ENCODE data around the gene PRPF38A.

The PRPF38A gene

GRCh38 chr1:52403566-52404115, 761 bp upstream of the PRPF38A start:
- no peaks in the 10 kb centered on the region for H3K27me3 ChIP-seq (ENCODE audit: control insufficient read depth, insufficient read depth, low read length)
- H3K4me2 ChIP-seq (ENCODE audit: low read length): peak overlapping the region; percentile 95
- peaks cover 25% of the 10 kb centered on the region for H3K36me3 ChIP-seq (ENCODE audit: insufficient read depth, low read length)
- peak overlapping the region; percentile 97 for H3K4me3 ChIP-seq (ENCODE audit: low read length)
- peak overlapping the region; percentile 99 for H3K9ac ChIP-seq (ENCODE audit: low read depth, low read length)
- peaks cover 13% of the 10 kb centered on the region for H3K4me1 ChIP-seq (ENCODE audit: control insufficient read depth, insufficient read depth, low read length)
- no peaks in the 10 kb centered on the region for H3K9me3 ChIP-seq (replicated peaks; ENCODE audit: low read length)

DNA sequence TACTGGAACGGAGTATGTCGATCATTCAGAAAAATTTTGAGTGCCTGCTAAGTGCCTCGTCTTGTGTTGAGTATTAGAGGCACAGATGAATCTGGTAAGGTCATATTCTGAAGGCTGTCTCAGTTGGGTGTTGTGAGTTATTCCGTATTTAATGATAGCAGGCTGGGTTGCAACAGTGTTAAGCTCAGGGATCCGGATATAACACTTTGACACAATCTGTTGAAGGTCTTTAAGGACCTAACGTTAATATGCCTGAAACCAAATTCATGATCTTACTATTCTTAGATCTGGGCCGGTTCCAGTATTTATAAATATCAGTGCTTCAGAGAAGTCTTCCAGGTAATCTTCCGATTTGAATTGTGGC, 555 bp downstream of the PRPF38A start:
- H3K9me3 ChIP-seq (replicated peaks; ENCODE audit: low read length): no peaks in the 10 kb centered on the region
- peak overlapping the region; percentile 97 for H3K4me3 ChIP-seq (ENCODE audit: low read length)
- peak overlapping the region; percentile 95 for H3K4me2 ChIP-seq (ENCODE audit: low read length)
- H3K9ac ChIP-seq (ENCODE audit: low read depth, low read length): peak overlapping the region; percentile 99
- H3K27me3 ChIP-seq (ENCODE audit: control insufficient read depth, insufficient read depth, low read length): no peaks in the 10 kb centered on the region
- peaks cover 13% of the 10 kb centered on the region for H3K4me1 ChIP-seq (ENCODE audit: control insufficient read depth, insufficient read depth, low read length)
- peaks cover 37% of the 10 kb centered on the region for H3K36me3 ChIP-seq (ENCODE audit: insufficient read depth, low read length)

GRCh38 chr1:52413410-52413989, 9.1 kb downstream of the PRPF38A start:
- H3K4me1 ChIP-seq (ENCODE audit: control insufficient read depth, insufficient read depth, low read length): no peaks in the 10 kb centered on the region
- H3K9ac ChIP-seq (ENCODE audit: low read depth, low read length): no peak overlapping the region
- no peak overlapping the region for H3K4me3 ChIP-seq (ENCODE audit: low read length)
- no peak overlapping the region for H3K4me2 ChIP-seq (ENCODE audit: low read length)
- H3K36me3 ChIP-seq (ENCODE audit: insufficient read depth, low read length): peaks cover 83% of the 10 kb centered on the region
- H3K9me3 ChIP-seq (replicated peaks; ENCODE audit: low read length): no peaks in the 10 kb centered on the region
- no peaks in the 10 kb centered on the region for H3K27me3 ChIP-seq (ENCODE audit: control insufficient read depth, insufficient read depth, low read length)

DNA sequence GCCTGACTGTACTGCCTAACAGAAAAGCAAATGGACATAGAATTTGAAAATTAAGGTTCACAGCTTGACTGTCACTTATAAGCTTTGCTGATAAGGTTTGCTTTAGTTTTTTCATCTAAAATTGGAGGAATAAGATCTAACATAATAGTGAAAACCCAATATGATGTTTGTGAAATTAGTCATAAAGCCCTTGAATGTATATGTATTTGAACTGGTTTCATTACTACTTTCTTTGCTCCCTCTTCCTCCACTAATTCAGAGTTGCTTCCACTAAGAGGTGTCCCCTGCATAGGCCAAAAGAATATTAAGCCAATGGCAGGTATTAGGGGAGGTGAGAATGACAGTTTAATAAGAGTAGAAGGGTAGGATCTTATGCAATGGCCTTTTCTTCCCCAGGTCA, 10.5 kb downstream of the PRPF38A start:
- Histone ChIP-seq H3K4me2 (ENCODE audit: low read length) (no peak overlapping the region), H3K36me3 (ENCODE audit: insufficient read depth, low read length) (peaks cover 80% of the 10 kb centered on the region), H3K4me1 (ENCODE audit: control insufficient read depth, insufficient read depth, low read length) (no peaks in the 10 kb centered on the region), H3K4me3 (ENCODE audit: low read length) (no peak overlapping the region), H3K27me3 (ENCODE audit: control insufficient read depth, insufficient read depth, low read length) (no peaks in the 10 kb centered on the region), H3K9ac (ENCODE audit: low read depth, low read length) (no peak overlapping the region), H3K9me3 (replicated peaks; ENCODE audit: low read length) (no peaks in the 10 kb centered on the region)

GRCh38 chr1:52416811-52417210, 12.4 kb downstream of the PRPF38A start:
- Histone ChIP-seq H3K9me3 (replicated peaks; ENCODE audit: low read length) (no peaks in the 10 kb centered on the region), H3K4me2 (ENCODE audit: low read length) (no peak overlapping the region), H3K4me3 (ENCODE audit: low read length) (no peak overlapping the region), H3K27me3 (ENCODE audit: control insufficient read depth, insufficient read depth, low read length) (no peaks in the 10 kb centered on the region), H3K36me3 (ENCODE audit: insufficient read depth, low read length) (peaks cover 80% of the 10 kb centered on the region), H3K4me1 (ENCODE audit: control insufficient read depth, insufficient read depth, low read length) (no peaks in the 10 kb centered on the region), H3K9ac (ENCODE audit: low read depth, low read length) (no peak overlapping the region)

GRCh38 chr1:52420713-52421112, 16.3 kb downstream of the PRPF38A start:
- peaks cover 72% of the 10 kb centered on the region for H3K36me3 ChIP-seq (ENCODE audit: insufficient read depth, low read length)

GRCh38 chr1:52423055-52423454, 18.7 kb downstream of the PRPF38A start:
- peaks cover 25% of the 10 kb centered on the region for H3K4me1 ChIP-seq (ENCODE audit: control insufficient read depth, insufficient read depth, low read length)
- peaks cover 56% of the 10 kb centered on the region for H3K36me3 ChIP-seq (ENCODE audit: insufficient read depth, low read length)
- H3K4me3 ChIP-seq (ENCODE audit: low read length): no peak overlapping the region
- no peaks in the 10 kb centered on the region for H3K9me3 ChIP-seq (replicated peaks; ENCODE audit: low read length)
- H3K27me3 ChIP-seq (ENCODE audit: control insufficient read depth, insufficient read depth, low read length): no peaks in the 10 kb centered on the region
- no peak overlapping the region for H3K4me2 ChIP-seq (ENCODE audit: low read length)
- H3K9ac ChIP-seq (ENCODE audit: low read depth, low read length): no peak overlapping the region

More at GRCh38 chr1:52420713-52421112, 16.3 kb downstream of the PRPF38A start:
- Histone ChIP-seq H3K9me3 (replicated peaks; ENCODE audit: low read length) (no peaks in the 10 kb centered on the region), H3K27me3 (ENCODE audit: control insufficient read depth, insufficient read depth, low read length) (no peaks in the 10 kb centered on the region), H3K4me3 (ENCODE audit: low read length) (no peak overlapping the region), H3K9ac (ENCODE audit: low read depth, low read length) (no peak overlapping the region), H3K4me1 (ENCODE audit: control insufficient read depth, insufficient read depth, low read length) (peaks cover 8% of the 10 kb centered on the region), H3K4me2 (ENCODE audit: low read length) (no peak overlapping the region)

- Histone ChIP-seq H3K9me3 (replicated peaks; ENCODE audit: low read length) (no peaks in the 10 kb centered on the region), H3K9ac (ENCODE audit: low read depth, low read length) (no peak overlapping the region), H3K4me1 (ENCODE audit: control insufficient read depth, insufficient read depth, low read length) (peaks cover 25% of the 10 kb centered on the region), H3K27me3 (ENCODE audit: control insufficient read depth, insufficient read depth, low read length) (no peaks in the 10 kb centered on the region), H3K4me2 (ENCODE audit: low read length) (no peak overlapping the region), H3K4me3 (ENCODE audit: low read length) (no peak overlapping the region), H3K36me3 (ENCODE audit: insufficient read depth, low read length) (peaks cover 48% of the 10 kb centered on the region)
These were observed 19.4 kb downstream of the PRPF38A start for GRCh38 chr1:52423771-52424170.

DNA sequence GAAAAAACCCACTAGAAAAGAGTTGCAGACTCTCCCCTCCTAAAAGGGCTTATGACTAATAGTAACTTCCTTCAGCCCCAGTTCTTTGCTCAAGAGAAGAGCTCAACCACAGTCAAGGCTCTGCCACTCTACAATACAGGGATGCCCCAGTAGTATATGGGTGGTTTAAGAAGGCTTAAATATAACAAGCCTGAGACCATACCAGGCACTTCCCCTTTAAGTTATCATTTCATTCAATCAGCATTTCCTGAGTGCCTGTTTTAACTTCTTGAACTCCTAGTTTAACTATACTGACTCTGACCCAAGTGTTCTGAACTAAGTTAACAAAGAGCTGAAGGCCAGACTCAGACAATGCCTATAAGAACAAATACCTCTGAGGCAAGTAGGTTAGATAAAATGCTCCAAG, 19.8 kb downstream of the PRPF38A start:
- Histone ChIP-seq H3K4me1 (ENCODE audit: control insufficient read depth, insufficient read depth, low read length) (peaks cover 25% of the 10 kb centered on the region), H3K36me3 (ENCODE audit: insufficient read depth, low read length) (peaks cover 47% of the 10 kb centered on the region), H3K4me3 (ENCODE audit: low read length) (no peak overlapping the region)

GRCh38 chr1:52424813-52425212, 20.4 kb downstream of the PRPF38A start:
- no peak overlapping the region for H3K9ac ChIP-seq (ENCODE audit: low read depth, low read length)
- no peaks in the 10 kb centered on the region for H3K9me3 ChIP-seq (replicated peaks; ENCODE audit: low read length)
- no peaks in the 10 kb centered on the region for H3K27me3 ChIP-seq (ENCODE audit: control insufficient read depth, insufficient read depth, low read length)
- H3K4me1 ChIP-seq (ENCODE audit: control insufficient read depth, insufficient read depth, low read length): peaks cover 25% of the 10 kb centered on the region
- H3K4me3 ChIP-seq (ENCODE audit: low read length): no peak overlapping the region
- H3K4me2 ChIP-seq (ENCODE audit: low read length): no peak overlapping the region
- peaks cover 42% of the 10 kb centered on the region for H3K36me3 ChIP-seq (ENCODE audit: insufficient read depth, low read length)

More for the DNA sequence above, 19.8 kb downstream of the PRPF38A start:
- no peak overlapping the region for H3K4me2 ChIP-seq (ENCODE audit: low read length)
- H3K9ac ChIP-seq (ENCODE audit: low read depth, low read length): no peak overlapping the region
- H3K27me3 ChIP-seq (ENCODE audit: control insufficient read depth, insufficient read depth, low read length): no peaks in the 10 kb centered on the region
- no peaks in the 10 kb centered on the region for H3K9me3 ChIP-seq (replicated peaks; ENCODE audit: low read length)

DNA sequence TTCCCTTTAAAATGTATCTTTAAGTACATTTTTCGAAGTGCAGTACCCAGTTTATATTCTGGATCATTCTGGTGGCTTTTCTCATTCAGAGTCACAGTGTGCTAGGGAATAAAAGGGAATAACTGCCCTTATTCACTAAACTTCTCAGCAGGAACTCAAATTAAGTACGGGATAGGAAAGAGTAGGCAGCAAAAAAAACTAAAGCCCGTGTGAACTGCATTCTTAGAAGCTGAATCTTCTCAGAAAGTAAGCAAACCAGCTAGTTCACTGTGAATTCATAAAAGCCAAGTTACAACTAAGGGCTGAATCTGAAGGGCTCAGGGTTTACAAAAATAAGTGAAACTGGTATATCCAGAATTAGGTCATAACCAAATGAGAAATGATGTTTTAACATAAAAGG, 22.0 kb downstream of the PRPF38A start:
- H3K4me3 ChIP-seq (ENCODE audit: low read length): no peak overlapping the region
- no peak overlapping the region for H3K9ac ChIP-seq (ENCODE audit: low read depth, low read length)
- H3K27me3 ChIP-seq (ENCODE audit: control insufficient read depth, insufficient read depth, low read length): no peaks in the 10 kb centered on the region
- no peaks in the 10 kb centered on the region for H3K9me3 ChIP-seq (replicated peaks; ENCODE audit: low read length)
- peaks cover 25% of the 10 kb centered on the region for H3K4me1 ChIP-seq (ENCODE audit: control insufficient read depth, insufficient read depth, low read length)
- peaks cover 39% of the 10 kb centered on the region for H3K36me3 ChIP-seq (ENCODE audit: insufficient read depth, low read length)
- no peak overlapping the region for H3K4me2 ChIP-seq (ENCODE audit: low read length)

- H3K4me3 ChIP-seq (ENCODE audit: low read length): no peak overlapping the region
These were observed 22.8 kb downstream of the PRPF38A start for GRCh38 chr1:52427152-52427551.

More at GRCh38 chr1:52427152-52427551, 22.8 kb downstream of the PRPF38A start:
- Histone ChIP-seq H3K36me3 (ENCODE audit: insufficient read depth, low read length) (peaks cover 33% of the 10 kb centered on the region), H3K27me3 (ENCODE audit: control insufficient read depth, insufficient read depth, low read length) (no peaks in the 10 kb centered on the region), H3K4me2 (ENCODE audit: low read length) (no peak overlapping the region), H3K4me1 (ENCODE audit: control insufficient read depth, insufficient read depth, low read length) (peaks cover 25% of the 10 kb centered on the region), H3K9me3 (replicated peaks; ENCODE audit: low read length) (no peaks in the 10 kb centered on the region), H3K9ac (ENCODE audit: low read depth, low read length) (no peak overlapping the region)
